ENCODE measurements around the gene PRKAG1. TPM values are rescaled to one million over a fixed set of nuclear protein-coding genes. Genes with fewer than 3 reads are reported as not detected.

The PRKAG1 gene
- total and polyA plus RNA-seq, 8 donors = 18.2 to 33.4 (median 26.3) TPM

DNA sequence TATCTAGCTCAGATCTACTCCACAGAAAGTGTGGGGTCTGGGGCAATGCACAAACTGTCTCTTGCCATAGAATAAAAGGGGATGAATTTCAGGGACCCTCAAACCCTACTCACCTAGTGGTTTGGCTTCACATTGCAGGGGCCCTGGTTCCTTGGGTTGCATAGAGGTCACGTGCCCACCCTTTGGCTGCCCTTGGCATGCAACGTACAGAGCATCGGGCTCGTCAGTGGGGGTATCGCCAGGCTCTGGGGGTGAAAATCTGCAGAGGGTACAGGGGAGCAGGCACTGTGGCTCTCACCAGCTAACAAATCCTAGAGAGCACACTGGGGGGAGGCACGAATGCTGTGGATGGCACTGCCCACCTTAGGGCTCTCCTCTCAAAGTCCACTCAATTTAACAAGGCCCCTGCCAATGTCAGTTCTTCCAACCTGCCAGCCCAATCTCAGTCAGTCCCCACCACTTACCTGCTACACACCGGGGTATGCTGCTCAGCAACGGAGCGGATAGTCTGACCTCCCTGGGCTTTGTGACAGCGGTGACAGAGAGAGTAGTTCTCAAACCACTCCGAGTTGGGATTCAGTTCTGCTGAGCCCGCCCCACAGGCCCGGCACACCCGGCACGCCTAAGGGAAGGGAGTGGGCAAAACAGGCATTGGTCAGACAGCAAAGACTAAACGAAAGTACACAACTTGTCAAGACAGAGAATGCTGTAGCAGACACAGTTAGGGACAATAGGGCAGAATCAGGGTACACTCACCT is 34.1 kb upstream of the PRKAG1 start:
- Histone ChIP-seq H3K36me3 (peaks cover 12 to 61% (median 40%) of the 10 kb centered on the region in 3 donors), H3K27ac (peak overlapping the region in 1 of 4 donors; percentile 5), H3K27me3 (no peaks in the 10 kb centered on the region), H3K4me1 (peaks cover 9 to 29% (median 29%) of the 10 kb centered on the region in 3 donors), H3K4me3 (no peak overlapping the region), H3K9me3 (no peaks in the 10 kb centered on the region)
- ATAC-seq (no peak), DNase-seq (no peak), FAIRE-seq (no peak)
- intact Hi-C loops (cut with DNase I) = no loop called here
- TF ChIP-seq, protein P1, sequence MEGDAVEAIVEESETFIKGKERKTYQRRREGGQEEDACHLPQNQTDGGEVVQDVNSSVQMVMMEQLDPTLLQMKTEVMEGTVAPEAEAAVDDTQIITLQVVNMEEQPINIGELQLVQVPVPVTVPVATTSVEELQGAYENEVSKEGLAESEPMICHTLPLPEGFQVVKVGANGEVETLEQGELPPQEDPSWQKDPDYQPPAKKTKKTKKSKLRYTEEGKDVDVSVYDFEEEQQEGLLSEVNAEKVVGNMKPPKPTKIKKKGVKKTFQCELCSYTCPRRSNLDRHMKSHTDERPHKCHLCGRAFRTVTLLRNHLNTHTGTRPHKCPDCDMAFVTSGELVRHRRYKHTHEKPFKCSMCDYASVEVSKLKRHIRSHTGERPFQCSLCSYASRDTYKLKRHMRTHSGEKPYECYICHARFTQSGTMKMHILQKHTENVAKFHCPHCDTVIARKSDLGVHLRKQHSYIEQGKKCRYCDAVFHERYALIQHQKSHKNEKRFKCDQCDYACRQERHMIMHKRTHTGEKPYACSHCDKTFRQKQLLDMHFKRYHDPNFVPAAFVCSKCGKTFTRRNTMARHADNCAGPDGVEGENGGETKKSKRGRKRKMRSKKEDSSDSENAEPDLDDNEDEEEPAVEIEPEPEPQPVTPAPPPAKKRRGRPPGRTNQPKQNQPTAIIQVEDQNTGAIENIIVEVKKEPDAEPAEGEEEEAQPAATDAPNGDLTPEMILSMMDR (IDR thresholded peaks at IDR 0.05) = no peak
- 89 to 91% methylated on average over 16 of the region's 16 CpGs for WGBS, 2 donors

GRCh38 chr12:49051777-49052438 is 33.3 kb upstream of the PRKAG1 start:
- Histone ChIP-seq H3K4me3 (no peak overlapping the region), H3K36me3 (peaks cover 12 to 65% (median 42%) of the 10 kb centered on the region in 3 donors), H3K9me3 (no peaks in the 10 kb centered on the region), H3K27me3 (no peaks in the 10 kb centered on the region), H3K27ac (no peak overlapping the region), H3K4me1 (peaks cover 7 to 22% (median 22%) of the 10 kb centered on the region in 3 donors)
- intact Hi-C loops (cut with DNase I) = no loop called here
- FAIRE-seq (no peak), DNase-seq (no peak), ATAC-seq (no peak)
- 89 to 90% methylated on average over 20 of the region's 20 CpGs for WGBS, 2 donors
- TF ChIP-seq, protein P1 (IDR thresholded peaks at IDR 0.05) = no peak

DNA sequence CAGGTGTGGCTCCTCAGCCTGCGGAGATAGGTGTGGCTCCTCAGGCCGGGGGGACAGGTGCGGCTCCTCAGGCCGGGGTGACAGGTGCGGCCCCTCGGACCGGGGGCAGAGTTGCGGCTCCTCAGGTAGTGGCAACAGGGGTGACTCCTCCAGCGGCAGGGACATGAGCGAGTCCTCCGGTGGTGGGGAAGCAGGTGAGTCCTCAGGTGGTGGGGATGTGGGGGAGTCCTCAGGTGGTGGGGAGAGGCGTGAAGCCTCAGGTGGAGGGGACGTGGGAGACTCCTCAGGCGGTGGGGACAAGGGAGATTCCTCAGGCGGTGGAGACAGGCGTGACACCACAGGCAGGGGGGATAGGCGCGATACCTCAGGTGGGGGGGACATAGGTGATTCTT is 32.8 kb upstream of the PRKAG1 start:
- FAIRE-seq = no peak
- ATAC-seq = no peak
- H3K36me3 ChIP-seq = peaks cover 12 to 70% (median 44%) of the 10 kb centered on the region in 3 donors

DNA sequence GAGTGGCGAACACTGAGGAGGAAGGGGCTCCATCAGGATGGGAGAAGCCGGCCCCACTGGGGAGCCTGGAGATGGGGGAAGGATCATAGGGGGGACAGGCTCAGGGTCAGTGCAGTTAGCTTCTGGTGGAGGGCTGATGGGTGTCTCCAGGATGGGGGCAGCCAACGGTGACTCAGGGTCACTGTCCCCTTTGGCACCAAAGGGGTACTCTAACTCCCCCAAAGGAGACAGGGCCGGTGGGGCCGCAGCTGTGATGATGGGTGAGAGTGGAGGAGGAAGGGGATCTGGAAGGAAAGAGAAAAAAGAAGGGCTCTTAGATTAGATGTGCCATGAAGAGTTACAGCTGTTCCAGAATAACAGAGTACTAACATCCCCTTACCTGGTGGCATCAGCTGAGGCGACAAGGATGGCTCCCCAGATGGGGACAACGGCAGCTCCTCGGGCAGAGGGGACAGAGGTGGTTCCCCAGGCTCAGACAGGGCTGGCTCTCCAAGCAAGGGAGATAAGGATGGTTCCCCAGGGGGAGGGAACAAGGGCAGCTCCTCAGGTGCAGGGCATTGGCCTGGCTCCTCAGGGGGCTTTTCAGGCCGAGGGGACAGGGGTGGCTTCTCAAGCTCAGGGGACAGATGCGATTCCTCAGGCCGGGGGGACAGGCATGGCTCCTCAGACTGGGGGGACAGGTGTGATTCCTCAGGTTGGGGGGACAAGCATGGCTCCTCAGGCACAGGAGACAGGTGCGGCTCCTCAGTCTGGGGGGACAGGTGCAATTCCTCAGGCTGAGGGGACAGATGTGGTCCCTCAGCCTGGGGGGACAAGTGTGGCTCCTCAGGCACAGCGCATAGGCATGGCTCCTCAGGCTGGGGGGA is 32.2 kb upstream of the PRKAG1 start:
- H3K27me3 ChIP-seq = no peaks in the 10 kb centered on the region
- TF ChIP-seq, protein P1 (IDR thresholded peaks at IDR 0.05) = no peak
- no peak overlapping the region for H3K27ac ChIP-seq
- intact Hi-C loops (cut with DNase I) = no loop called here
- ATAC-seq (no peak), FAIRE-seq (no peak), DNase-seq (no peak)
- no peak overlapping the region for H3K4me3 ChIP-seq
- 86 to 96% methylated on average over 13 of the region's 13 CpGs for WGBS, 2 donors
- H3K9me3 ChIP-seq = no peaks in the 10 kb centered on the region
- peaks cover 12 to 77% (median 49%) of the 10 kb centered on the region in 3 donors for H3K36me3 ChIP-seq
- peaks cover 0 to 11% (median 11%) of the 10 kb centered on the region in 3 donors for H3K4me1 ChIP-seq

More for the DNA sequence above, 32.8 kb upstream of the PRKAG1 start:
- DNase-seq = no peak
- H3K27ac ChIP-seq = no peak overlapping the region
- intact Hi-C loops (cut with DNase I) = no loop called here
- TF ChIP-seq, protein P1 (IDR thresholded peaks at IDR 0.05) = no peak
- WGBS, 2 donors = 94 to 95% methylated on average over 18 of the region's 18 CpGs
- H3K4me1 ChIP-seq = peaks cover 1 to 17% (median 17%) of the 10 kb centered on the region in 3 donors
- H3K9me3 ChIP-seq = no peaks in the 10 kb centered on the region
- H3K4me3 ChIP-seq = no peak overlapping the region
- H3K27me3 ChIP-seq = no peaks in the 10 kb centered on the region

All from pancreas (tissue), 10 donors.